Activated CD4-positive, alpha-beta T cell treated with anti-CD3 and anti-CD28 coated beads for 36 hours (primary cell): Measurements from ENCODE around the gene IGF2R. TPM values are rescaled to one million over a fixed set of nuclear protein-coding genes. Genes with fewer than 3 reads are reported as not detected.
A peak's percentile ranks its signal among the peaks of the same experiment; 100 is the strongest.

Experiments used
- ATAC-seq: fragments of 200-7000 bp; cut with Tn5 transposase; one replicate; pipeline ENCODE4 v1.10.0; 2021; ENCODE audit warnings: mild to moderate bottlenecking, moderate library complexity
- CTCF ChIA-PET: fragments of 350-600 bp; sonication (Branson Sonifier 250); formaldehyde crosslinking; loops from one replicate; lab custom pipeline; 2021; ENCODE audit warnings: antibody characterized with exemption; lab: Charles Lee
- POLR2A ChIA-PET: fragments of 350-600 bp; sonication (Branson Sonifier 250); formaldehyde crosslinking; loops from one replicate; lab custom pipeline; 2021; ENCODE audit warnings: antibody characterized with exemption, inconsistent platforms; lab: Charles Lee
- DNase-seq: peaks from one replicate; pipeline ENCODE4 v3.0.0-alpha.2; 2020
- H3K27ac Mint-ChIP-seq: one replicate; pipeline ENCODE4 v1.8.0; 2021; ENCODE audit warnings: mixed read lengths
- H3K27me3 Mint-ChIP-seq: one replicate; pipeline ENCODE4 v1.8.0; 2021; ENCODE audit warnings: mixed read lengths
- H3K36me3 Mint-ChIP-seq: one replicate; pipeline ENCODE4 v1.8.0; 2021; ENCODE audit warnings: low read depth, mixed read lengths
- H3K4me1 Mint-ChIP-seq: one replicate; pipeline ENCODE4 v1.8.0; 2021; ENCODE audit warnings: mixed read lengths
- H3K4me3 Mint-ChIP-seq: one replicate; pipeline ENCODE4 v1.8.0; 2021; ENCODE audit warnings: mild to moderate bottlenecking, moderate library complexity, mixed read lengths
- H3K9me3 Mint-ChIP-seq: one replicate; pipeline ENCODE4 v1.8.0; 2021; ENCODE audit warnings: low read depth, mixed read lengths
- intact Hi-C, 2 experiments: fragments of 100-400 bp; cut with DNase I in 1 of 2; cut with micrococcal nuclease in 1 of 2; formaldehyde crosslinking; loops; one replicate each; pipeline versions ENCODE4 v1.14.2 to v1.15.1; 2022 to 2024; cut with DNase I, micrococcal nuclease
- total RNA-seq, 2 experiments: library from RNA; stranded (reverse); gene quantifications; one replicate each; pipeline ENCODE4 v1.2.3, GENCODE V29; 2021

Gene IGF2R
- total RNA-seq, 2 experiments from 2014 or later, result 55.6 to 65.6 TPM

DNA sequence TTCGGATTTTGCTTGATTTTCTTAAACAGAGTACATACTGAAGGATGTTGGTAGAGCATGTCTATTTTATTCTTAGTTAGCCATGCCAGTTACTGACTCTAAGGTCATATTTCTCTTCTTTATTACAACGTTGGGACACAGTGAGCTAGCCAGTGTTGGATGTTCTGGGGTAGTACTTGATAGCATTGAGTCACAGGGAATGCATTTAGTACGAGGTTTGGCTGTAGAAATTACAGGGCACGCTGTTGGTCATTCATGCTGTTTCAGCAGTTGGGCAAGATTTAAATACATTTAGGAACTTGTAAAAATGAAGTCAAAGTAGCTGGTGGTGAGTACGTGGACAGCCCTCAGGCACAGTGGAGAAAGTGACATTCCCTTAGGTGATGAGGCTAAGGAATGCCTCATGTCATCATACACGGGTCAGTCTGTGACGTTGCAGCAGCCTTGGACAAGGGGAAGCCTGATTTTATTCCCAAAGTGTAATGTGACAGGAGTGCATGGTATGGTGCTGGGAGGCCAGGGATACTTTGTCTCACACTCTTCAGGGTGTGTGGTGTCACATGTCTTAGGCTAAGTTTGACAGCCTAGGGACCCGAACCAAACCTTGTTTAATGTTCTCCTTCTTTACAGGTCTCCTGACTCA lies 95.0 kb downstream of the IGF2R start:
- POLR2A ChIA-PET, result interaction anchor here (0.5 kb wide), 1 partner anchor 340 kb away, joined by 3 read pairs; no protein-coding TSS in a partner anchor
- ATAC-seq, result no peak
- no peak for DNase-seq
- no peak overlapping the region for H3K4me3 Mint-ChIP-seq
- H3K9me3 Mint-ChIP-seq, result no peaks in the 10 kb centered on the region
- no peaks in the 10 kb centered on the region for H3K27me3 Mint-ChIP-seq
- CTCF ChIA-PET, result interaction anchor here (0.5 to 0.8 kb wide), 2 partner anchors 26 to 392 kb away, joined by 3 to 4 read pairs; no protein-coding TSS in a partner anchor
- H3K36me3 Mint-ChIP-seq, result peaks cover 63% of the 10 kb centered on the region
- no peak overlapping the region for H3K27ac Mint-ChIP-seq
- intact Hi-C loops, result no loop called here
- H3K4me1 Mint-ChIP-seq, result peaks cover 11% of the 10 kb centered on the region

DNA sequence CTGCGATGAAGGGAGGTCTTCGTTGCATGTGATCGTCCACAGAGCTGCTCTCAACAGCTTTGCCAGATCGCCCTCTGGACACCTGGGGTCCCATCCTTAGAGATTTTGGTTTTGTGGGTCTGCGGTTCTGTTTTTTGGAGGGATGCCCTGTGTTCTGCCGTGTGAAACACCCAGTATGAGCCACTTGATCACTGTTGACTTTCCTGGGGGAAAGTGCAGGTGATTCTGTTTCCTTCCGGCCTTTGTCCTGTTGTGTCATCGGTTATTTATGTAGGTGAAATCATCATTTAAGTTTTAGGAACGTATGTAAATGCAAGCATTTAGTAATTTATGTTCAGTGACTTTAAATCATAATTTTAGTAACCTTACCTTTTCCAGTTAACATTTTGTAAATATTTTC lies 96.3 kb downstream of the IGF2R start:
- no peak overlapping the region for H3K4me3 Mint-ChIP-seq
- ATAC-seq, result no peak
- peaks cover 20% of the 10 kb centered on the region for H3K4me1 Mint-ChIP-seq
- H3K36me3 Mint-ChIP-seq, result peaks cover 65% of the 10 kb centered on the region
- no peak for DNase-seq
- no peaks in the 10 kb centered on the region for H3K27me3 Mint-ChIP-seq
- intact Hi-C loops, result no loop called here
- ChIA-PET POLR2A (no interaction called here), CTCF (no interaction called here)
- no peaks in the 10 kb centered on the region for H3K9me3 Mint-ChIP-seq
- H3K27ac Mint-ChIP-seq, result no peak overlapping the region

DNA sequence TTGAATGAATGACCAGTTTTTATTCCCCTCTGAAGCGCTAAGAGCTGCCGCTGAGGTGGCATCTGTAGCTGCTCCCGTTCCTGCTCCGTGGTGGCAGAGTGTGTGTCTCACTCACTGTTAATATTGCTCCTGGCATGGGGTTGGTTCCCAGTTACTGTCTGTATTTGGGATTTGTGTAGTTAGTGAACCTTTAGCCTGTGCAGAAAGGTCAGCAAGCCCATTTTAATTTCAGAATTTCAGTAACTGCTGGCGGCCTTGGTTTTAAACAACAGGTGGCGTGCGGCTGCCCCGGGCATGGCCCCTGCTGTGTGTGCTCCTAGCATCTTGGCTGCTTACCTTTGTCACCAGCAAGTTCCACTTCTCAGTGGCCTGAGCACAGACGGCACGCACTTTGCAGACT lies 98.7 kb downstream of the IGF2R start:
- peaks cover 68% of the 10 kb centered on the region for H3K36me3 Mint-ChIP-seq
- H3K4me3 Mint-ChIP-seq, result no peak overlapping the region
- H3K4me1 Mint-ChIP-seq, result peaks cover 20% of the 10 kb centered on the region
- CTCF ChIA-PET, result no interaction called here
- no peaks in the 10 kb centered on the region for H3K9me3 Mint-ChIP-seq
- no peak for DNase-seq
- POLR2A ChIA-PET, result no interaction called here
- intact Hi-C loops, result no loop called here
- no peak overlapping the region for H3K27ac Mint-ChIP-seq
- no peaks in the 10 kb centered on the region for H3K27me3 Mint-ChIP-seq
- ATAC-seq, result no peak

DNA sequence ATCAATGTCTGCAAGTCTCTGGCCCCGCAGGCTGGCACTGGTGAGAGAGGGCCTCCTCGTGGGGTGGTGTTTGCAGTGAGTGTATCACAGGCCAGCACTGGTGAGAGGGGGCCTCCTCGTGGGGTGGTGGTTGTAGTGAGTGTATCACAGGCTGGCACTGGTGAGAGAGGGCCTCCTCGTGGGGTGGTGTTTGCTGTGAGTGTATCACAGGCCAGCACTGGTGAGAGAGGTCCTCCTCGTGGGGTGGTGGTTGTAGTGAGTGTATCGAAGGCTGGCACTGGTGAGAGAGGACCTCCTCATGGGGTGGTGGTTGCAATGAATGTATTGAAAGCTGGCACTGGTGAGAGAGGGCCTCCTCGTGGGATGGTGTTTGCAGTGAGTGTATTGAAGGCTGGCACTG lies 99.5 kb downstream of the IGF2R start:
- Mint-ChIP-seq H3K4me1 (peaks cover 20% of the 10 kb centered on the region), H3K27ac (no peak overlapping the region), H3K9me3 (no peaks in the 10 kb centered on the region), H3K36me3 (peaks cover 72% of the 10 kb centered on the region), H3K27me3 (no peaks in the 10 kb centered on the region), H3K4me3 (no peak overlapping the region)
- DNase-seq, result no peak
- intact Hi-C loops, result no loop called here
- CTCF ChIA-PET, result interaction anchor here (0.7 kb wide), 1 partner anchor 34 kb away, joined by 3 read pairs; no protein-coding TSS in a partner anchor
- POLR2A ChIA-PET, result no interaction called here
- peak; percentile 26 for ATAC-seq

DNA sequence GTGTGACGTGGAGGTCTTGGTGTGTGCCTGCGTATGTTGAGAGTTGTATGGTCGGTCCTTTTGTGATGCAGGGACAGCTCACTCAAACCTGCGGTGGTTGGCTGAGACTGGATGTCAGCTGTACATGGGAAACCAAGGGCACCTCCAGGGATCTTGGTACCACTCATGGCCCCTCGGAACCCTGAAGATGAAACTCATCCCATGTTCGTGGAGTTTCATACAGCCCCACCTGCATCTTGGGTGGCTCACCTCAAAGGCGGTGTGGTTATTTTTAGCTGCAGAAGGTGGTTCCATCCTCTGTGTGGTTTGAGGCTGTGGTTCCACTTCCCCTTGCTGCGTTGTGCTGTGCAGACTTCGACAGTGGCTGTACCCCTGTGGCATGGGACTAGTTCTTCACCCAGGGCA lies 100.2 kb downstream of the IGF2R start:
- ChIA-PET POLR2A (interaction anchor here (0.6 kb wide), 1 partner anchor 121 kb away, joined by 3 read pairs; no protein-coding TSS in a partner anchor), CTCF (interaction anchor here (0.7 kb wide), 1 partner anchor 33 kb away, joined by 3 read pairs; no protein-coding TSS in a partner anchor)
- Mint-ChIP-seq H3K27me3 (no peaks in the 10 kb centered on the region), H3K9me3 (no peaks in the 10 kb centered on the region), H3K27ac (peak overlapping the region; percentile 7), H3K4me1 (peaks cover 20% of the 10 kb centered on the region), H3K36me3 (peaks cover 72% of the 10 kb centered on the region), H3K4me3 (no peak overlapping the region)
- ATAC-seq (peak; percentile 55), DNase-seq (peak; percentile 30)
- intact Hi-C loops, result no loop called here

DNA sequence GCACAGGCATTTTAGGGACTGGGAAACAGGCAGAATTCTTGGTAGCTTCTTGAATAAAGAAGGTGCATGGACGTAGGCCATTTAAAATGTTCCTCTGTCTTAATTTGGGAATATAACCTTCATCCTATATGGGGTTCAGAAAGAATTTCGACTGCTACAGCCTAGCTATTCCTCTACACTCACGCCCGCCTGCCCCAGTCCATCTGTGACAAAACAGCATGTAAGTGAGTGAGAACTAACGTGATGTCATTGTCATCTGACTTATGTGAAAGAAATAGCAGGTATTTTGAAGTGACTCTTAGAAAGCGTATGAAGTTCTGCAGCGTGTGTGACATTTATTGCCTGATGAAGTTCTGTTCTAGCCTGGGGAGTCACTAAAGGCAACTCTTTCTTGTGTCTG lies 100.6 kb downstream of the IGF2R start:
- ChIA-PET POLR2A (interaction anchor here (0.6 kb wide), 1 partner anchor 122 kb away, joined by 3 read pairs; no protein-coding TSS in a partner anchor), CTCF (no interaction called here)
- H3K27me3 Mint-ChIP-seq, result no peaks in the 10 kb centered on the region
- ATAC-seq (no peak), DNase-seq (no peak)
- H3K36me3 Mint-ChIP-seq, result peaks cover 70% of the 10 kb centered on the region
- intact Hi-C loops, result no loop called here
- peaks cover 20% of the 10 kb centered on the region for H3K4me1 Mint-ChIP-seq
- no peak overlapping the region for H3K27ac Mint-ChIP-seq
- no peak overlapping the region for H3K4me3 Mint-ChIP-seq
- H3K9me3 Mint-ChIP-seq, result no peaks in the 10 kb centered on the region

DNA sequence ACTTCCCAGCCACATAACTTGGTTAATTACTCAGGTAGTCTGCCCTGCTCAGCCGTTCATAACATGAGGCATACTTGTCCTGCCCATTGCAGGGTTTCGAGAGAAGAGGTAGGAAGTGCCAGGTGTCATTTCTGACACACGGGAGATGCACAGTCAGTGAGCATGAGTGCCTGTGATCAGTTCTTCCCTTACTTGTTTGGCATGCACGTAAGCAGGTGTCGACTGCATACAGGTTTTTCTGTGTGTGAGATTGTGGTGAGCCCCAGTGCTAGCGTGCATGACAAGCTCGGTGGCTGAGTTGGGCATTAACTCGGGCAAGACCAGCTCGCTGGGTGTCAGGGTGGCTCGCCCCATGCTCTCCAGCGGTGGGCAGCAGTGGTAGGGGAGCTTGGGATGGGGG lies 101.5 kb downstream of the IGF2R start:
- ChIA-PET CTCF (interaction anchor here (0.5 kb wide), 1 partner anchor 206 kb away, joined by 3 read pairs; no protein-coding TSS in a partner anchor), POLR2A (no interaction called here)
- Mint-ChIP-seq H3K4me1 (peaks cover 20% of the 10 kb centered on the region), H3K4me3 (no peak overlapping the region), H3K9me3 (no peaks in the 10 kb centered on the region), H3K36me3 (peaks cover 64% of the 10 kb centered on the region), H3K27me3 (no peaks in the 10 kb centered on the region), H3K27ac (no peak overlapping the region)
- intact Hi-C loops, result no loop called here
- ATAC-seq (no peak), DNase-seq (no peak)

DNA sequence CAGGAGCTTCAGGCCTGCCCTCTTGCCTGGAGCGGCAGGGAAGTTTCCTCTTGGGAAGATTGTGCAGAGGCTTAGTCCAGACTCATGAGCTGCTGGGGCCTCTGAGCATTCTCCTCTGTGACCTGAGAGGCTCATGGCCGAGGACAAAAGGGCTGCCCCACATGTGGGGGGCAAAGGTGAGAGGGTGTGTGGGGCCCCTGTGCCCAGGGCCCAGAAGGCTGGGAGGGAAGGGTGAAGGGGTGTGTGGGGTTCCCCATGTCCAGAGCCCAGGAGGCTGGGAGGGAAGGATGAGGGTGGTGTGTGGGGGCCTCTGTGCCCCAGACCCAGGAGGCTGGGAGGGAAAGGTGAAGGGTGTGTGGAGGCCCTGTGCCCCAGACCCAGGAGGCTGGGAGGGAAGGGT lies 101.9 kb downstream of the IGF2R start:
- no peak overlapping the region for H3K27ac Mint-ChIP-seq
- peaks cover 23% of the 10 kb centered on the region for H3K4me1 Mint-ChIP-seq
- H3K9me3 Mint-ChIP-seq, result no peaks in the 10 kb centered on the region
- no peak overlapping the region for H3K4me3 Mint-ChIP-seq
- no peak for DNase-seq
- POLR2A ChIA-PET, result no interaction called here
- intact Hi-C loops, result no loop called here
- CTCF ChIA-PET, result interaction anchor here (0.5 kb wide), 1 partner anchor 206 kb away, joined by 3 read pairs; no protein-coding TSS in a partner anchor
- H3K27me3 Mint-ChIP-seq, result no peaks in the 10 kb centered on the region
- no peak for ATAC-seq
- H3K36me3 Mint-ChIP-seq, result peaks cover 67% of the 10 kb centered on the region

DNA sequence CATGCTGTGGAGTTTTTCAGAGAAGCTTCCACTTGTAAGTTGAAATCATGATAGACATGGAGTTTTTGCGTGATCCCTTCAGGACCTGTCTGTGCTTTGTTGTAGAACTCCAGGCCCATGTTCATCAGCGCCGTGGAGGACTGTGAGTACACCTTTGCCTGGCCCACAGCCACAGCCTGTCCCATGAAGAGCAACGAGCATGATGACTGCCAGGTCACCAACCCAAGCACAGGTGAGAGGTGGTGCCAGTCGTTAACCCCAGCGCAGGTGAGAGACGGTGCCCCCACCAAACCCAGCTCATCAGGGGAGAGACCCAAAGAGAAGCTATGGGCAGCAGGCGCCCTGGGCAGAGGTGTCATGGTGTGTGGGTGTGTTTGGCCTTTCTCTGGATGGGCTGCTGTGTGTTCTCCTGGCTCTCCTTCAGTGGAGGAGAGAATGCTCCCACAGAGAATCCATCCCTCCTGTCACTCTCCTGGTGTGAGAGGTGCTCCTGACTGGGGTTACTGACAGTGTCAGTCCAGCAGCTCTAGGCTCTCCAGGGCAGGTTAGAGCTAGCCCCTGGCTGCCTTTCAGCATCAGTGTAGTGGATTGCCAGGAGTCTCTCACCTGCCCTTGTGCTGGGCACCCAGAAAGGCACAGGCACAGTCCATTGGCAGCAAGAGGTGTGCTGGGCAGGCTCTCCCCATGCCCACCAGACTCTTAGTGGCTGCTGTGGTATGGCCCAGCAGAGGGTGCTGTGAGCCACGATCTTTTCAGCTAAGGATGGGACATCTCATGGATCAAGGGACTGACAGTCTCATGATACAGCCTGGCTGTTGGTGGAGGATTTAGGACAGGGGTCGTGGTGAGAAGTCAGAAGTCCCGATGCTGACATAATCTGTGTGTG lies 103.2 kb downstream of the IGF2R start:
- DNase-seq, result peak; percentile 17
- intact Hi-C loops, result no loop called here
- no peak overlapping the region for H3K27ac Mint-ChIP-seq
- no peak overlapping the region for H3K4me3 Mint-ChIP-seq
- H3K36me3 Mint-ChIP-seq, result peaks cover 68% of the 10 kb centered on the region
- ChIA-PET POLR2A (no interaction called here), CTCF (interaction anchor here (0.7 to 1.2 kb wide), 3 partner anchors 86 to 122 kb away, joined by 3 to 4 read pairs (median 3); no protein-coding TSS in a partner anchor)
- H3K4me1 Mint-ChIP-seq, result peaks cover 26% of the 10 kb centered on the region
- ATAC-seq, result no peak
- no peaks in the 10 kb centered on the region for H3K27me3 Mint-ChIP-seq
- H3K9me3 Mint-ChIP-seq, result no peaks in the 10 kb centered on the region

DNA sequence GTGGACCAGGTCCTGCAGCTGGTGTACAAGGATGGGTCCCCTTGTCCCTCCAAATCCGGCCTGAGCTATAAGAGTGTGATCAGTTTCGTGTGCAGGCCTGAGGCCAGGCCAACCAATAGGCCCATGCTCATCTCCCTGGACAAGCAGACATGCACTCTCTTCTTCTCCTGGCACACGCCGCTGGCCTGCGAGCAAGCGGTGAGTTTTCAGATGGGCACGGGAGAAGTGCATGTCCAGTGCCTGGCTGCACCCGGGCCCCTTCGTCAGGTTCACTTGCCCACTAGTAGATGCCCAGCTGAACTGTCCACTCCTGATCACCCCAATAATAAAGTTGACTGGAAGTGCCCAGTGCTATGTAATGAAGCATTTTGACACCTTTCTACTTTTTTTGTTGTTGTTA lies 104.4 kb downstream of the IGF2R start:
- no peaks in the 10 kb centered on the region for H3K27me3 Mint-ChIP-seq
- H3K36me3 Mint-ChIP-seq, result peaks cover 61% of the 10 kb centered on the region
- CTCF ChIA-PET, result interaction anchor here (1.1 kb wide), 1 partner anchor 123 kb away, joined by 3 read pairs; no protein-coding TSS in a partner anchor
- intact Hi-C loops, result no loop called here
- H3K27ac Mint-ChIP-seq, result no peak overlapping the region
- peaks cover 21% of the 10 kb centered on the region for H3K4me1 Mint-ChIP-seq
- H3K9me3 Mint-ChIP-seq, result no peaks in the 10 kb centered on the region
- no peak for DNase-seq
- POLR2A ChIA-PET, result no interaction called here
- no peak overlapping the region for H3K4me3 Mint-ChIP-seq
- ATAC-seq, result no peak

DNA sequence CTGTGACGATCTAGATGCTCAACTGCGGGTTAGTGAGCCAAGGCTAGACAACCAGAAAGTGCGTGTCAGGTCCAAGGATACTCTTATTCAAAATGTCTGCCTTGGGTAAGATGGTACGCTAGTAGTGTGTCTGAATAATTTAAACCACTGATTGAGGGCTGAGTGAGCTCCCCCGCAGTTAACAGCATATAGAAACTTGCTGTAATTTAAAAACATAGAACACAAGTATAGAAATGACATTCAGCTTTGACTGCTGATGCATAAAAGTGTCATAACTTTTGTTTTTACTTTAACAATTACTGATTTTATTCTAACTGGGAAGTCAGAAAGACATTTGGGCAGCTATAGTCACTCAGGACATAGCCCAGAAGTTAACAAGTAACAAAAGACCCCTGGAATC lies 107.1 kb downstream of the IGF2R start:
- POLR2A ChIA-PET, result no interaction called here
- CTCF ChIA-PET, result interaction anchor here (0.7 to 1.2 kb wide), 3 partner anchors 12 to 224 kb away, joined by 3 to 4 read pairs (median 3); no protein-coding TSS in a partner anchor
- intact Hi-C loops, result no loop called here
- no peak overlapping the region for H3K4me3 Mint-ChIP-seq
- ATAC-seq, result peak; percentile 75
- H3K4me1 Mint-ChIP-seq, result peaks cover 6% of the 10 kb centered on the region
- peak overlapping the region; percentile 64 for H3K27ac Mint-ChIP-seq
- H3K27me3 Mint-ChIP-seq, result no peaks in the 10 kb centered on the region
- peaks cover 46% of the 10 kb centered on the region for H3K36me3 Mint-ChIP-seq
- no peaks in the 10 kb centered on the region for H3K9me3 Mint-ChIP-seq
- no peak for DNase-seq
